Measurements from ENCODE around the gene METTL16. TPM values are rescaled to one million over a fixed set of nuclear protein-coding genes. Genes with fewer than 3 reads are reported as not detected.
A peak's percentile ranks its signal among the peaks of the same experiment; 100 is the strongest.
"Not testable (repeated sequence)": the region's sequence is repeated elsewhere in the genome, so short reads cannot be mapped to it uniquely, and the experiment has no call there.

The METTL16 gene
- total RNA-seq, 1 experiment from 2014 or later, result 21.2 TPM

DNA sequence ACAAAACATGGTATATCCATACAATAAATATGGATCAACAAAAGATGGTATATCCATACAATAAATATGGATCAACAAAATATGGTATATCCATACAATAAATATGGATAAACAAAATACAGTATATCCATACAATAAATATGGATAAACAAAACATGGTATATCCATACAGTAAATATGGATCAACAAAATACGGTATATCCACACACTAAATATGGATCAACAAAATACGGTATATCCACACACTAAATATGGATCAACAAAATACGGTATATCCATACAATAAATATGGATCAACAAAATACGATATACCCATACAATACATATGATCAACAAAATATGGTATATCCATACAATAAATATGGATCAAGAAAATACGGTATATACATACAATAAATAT, 8.1 kb downstream of the METTL16 start:
- no peak for DNase-seq (ENCODE audit: low read depth)

DNA sequence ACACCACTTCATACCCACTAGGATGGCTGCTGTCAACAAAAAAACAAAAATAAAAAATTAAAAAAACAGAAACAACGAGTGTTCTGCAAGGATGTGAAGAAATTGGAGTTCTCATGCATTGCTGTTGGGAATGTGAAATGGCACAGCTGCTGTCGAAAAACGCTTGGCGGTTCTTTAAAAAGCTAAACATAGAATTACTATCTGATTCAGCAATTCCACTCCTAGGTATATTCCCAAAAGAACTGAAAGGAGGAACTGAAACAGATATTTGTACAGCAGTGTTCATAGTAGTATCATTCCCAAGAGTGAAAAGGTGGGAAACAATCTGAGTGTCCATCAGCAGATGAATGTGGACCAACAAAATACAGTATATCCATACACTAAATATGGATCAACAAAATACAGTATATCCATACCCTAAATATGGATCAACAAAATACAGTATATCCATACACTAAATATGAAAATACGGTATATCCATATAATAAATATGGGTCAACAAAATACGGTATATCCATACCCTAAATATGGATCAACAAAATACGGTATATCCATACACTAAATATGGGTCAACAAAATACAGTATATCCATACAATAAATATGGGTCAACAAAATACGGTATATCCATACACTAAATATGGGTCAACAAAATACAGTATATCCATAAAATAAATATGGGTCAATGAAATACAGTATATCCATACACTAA, 8.7 kb downstream of the METTL16 start:
- DNase-seq (ENCODE audit: low read depth), result no peak

DNA sequence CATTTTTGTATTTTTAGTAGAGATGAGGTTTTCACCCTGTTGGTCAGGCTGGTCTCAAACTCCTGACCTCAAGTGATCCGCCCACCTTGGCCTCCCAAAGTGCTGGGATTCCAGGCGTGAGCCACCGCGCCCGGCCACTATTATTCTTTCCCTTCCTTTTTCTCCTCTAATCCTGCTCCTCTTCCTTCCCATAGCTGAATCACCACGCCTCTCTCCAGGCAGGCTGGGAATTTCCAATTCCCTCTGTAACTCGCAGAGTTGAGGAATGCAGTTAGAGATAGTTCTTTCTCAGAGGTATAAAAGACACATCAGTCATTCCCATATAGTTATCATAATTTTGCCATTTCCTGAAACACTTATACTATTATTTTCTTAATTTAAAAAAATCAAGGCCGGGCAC, 11.2 kb downstream of the METTL16 start:
- no peak for DNase-seq (ENCODE audit: low read depth)

DNA sequence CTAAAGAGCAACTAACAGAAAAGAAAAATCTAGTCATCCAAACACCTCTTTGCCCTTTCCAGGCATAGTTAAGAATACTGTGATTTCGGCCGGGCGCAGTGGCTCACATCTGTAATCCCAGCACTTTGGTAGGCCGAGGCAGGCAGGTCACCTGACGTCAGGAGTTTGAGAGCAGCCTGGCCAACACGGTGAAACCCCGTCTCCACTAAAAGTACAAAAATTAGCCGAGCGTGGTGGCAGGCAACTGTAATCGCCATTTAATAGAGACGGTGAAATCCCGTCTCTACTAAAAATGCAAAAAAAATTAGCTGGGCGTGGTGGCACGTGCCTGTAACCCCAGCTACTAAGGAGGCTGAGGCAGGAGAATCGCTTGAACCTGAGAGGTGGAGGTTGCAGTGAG, 22.4 kb downstream of the METTL16 start:
- DNase-seq (ENCODE audit: low read depth), result not testable (repeated sequence)

DNA sequence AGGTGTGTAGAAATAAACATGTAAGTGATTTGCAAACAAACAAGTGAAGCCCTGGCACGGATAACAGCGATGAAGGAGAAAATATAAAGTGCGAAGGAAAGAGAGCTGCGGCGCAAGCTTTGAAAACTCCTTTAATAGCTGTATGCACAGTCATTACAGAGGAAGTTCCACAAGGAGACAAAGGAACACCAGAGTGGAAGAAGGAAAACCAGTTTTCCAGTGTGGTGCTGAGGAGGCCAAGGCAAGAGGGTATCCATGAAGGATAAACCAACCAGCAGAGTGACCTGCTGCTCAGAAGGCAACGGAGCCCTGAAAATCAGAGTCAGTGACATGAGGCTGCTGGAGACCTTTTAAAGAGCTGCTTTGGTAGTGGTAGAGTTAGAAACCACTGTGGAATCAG, 24.4 kb downstream of the METTL16 start:
- no peak for DNase-seq (ENCODE audit: low read depth)

- DNase-seq (ENCODE audit: low read depth), result not testable (repeated sequence)
These were observed 25.0 kb downstream of the METTL16 start for GRCh38 chr17:2486709-2487108.

DNA sequence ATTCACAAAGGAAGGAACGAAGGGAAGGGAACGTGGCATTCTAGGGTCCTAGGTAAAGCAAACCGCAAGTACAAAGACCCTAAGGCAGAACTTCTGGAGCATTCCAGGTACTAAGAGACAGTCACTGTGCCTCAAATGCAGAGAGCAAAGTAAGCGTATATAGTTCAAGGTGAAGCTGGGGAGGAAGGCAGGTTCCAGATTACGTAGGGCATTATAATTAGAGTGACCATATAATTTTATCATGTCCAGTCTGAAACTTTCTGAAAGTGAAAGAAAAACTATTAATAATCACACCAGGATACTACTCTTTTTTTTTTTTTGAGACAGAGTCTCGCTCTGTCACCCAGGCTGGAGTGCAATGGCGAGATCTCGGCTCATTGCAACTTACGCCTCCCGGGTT, 25.7 kb downstream of the METTL16 start:
- no peak for DNase-seq (ENCODE audit: low read depth)

GRCh38 chr17:2485543-2485942, 26.1 kb downstream of the METTL16 start:
- no peak for DNase-seq (ENCODE audit: low read depth)

- no peak for DNase-seq (ENCODE audit: low read depth)
These were observed 26.8 kb downstream of the METTL16 start for GRCh38 chr17:2484876-2485275.

GRCh38 chr17:2483084-2483483, 28.6 kb downstream of the METTL16 start:
- DNase-seq (ENCODE audit: low read depth), result no peak

DNA sequence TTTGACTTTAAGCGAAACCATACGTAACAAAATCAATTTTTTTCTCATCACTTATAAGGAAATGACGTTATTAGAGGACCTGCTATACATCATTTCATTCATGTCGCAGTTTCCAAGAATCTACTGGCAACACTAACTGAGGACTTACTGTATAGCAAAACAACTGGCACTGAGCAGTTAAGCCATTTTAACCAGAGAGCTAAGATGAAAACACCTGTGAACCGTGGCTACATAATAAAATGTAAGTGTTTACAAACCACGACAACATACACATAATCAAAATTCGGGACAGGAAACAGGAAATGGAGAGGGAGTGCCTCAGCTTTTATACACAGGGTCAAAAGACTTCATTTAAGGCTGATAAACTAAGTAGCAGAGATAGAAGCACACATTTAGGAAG, 29.5 kb downstream of the METTL16 start:
- no peak for DNase-seq (ENCODE audit: low read depth)

- DNase-seq (ENCODE audit: low read depth), result no peak
These were observed 29.9 kb downstream of the METTL16 start for GRCh38 chr17:2481760-2482159.

DNA sequence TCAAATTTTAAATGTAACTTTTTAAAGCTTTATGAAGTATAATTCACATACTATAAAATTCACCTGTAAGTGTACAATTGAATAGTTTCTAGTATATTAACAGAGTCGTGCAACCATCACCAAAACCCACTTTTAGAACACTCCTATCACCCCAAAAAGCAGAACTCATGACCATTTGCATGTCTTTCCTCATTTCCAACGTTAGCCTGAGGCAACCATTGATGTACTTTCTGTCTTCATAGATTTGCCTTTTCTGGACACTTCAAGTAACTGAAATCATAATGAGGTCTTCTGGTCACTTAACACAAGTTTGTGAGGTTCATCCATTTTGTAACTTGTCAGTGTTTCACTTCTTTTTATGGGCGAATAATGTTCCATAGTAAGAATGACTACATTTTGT, 33.2 kb downstream of the METTL16 start:
- no peak for DNase-seq (ENCODE audit: low read depth)

DNA sequence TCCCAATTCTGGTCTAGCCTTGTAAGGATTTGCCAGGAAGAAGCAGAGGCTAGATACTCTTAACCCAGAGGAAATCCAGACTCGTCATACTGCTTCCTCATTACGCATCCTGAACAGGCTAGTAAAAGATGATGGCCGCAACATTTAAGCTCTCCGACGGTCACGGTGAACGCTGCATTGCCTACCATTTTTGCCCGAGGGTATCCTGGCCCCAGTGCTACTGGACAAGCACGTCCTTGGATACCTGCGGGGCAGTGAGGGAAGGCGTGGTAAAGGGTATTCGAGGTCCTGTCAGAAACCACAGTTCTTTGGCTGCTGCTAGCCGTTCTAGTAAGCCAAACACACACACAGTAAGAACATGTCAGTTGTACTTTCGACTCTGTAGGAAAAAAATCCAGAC, 36.6 kb downstream of the METTL16 start:
- DNase-seq (ENCODE audit: low read depth), result no peak

DNA sequence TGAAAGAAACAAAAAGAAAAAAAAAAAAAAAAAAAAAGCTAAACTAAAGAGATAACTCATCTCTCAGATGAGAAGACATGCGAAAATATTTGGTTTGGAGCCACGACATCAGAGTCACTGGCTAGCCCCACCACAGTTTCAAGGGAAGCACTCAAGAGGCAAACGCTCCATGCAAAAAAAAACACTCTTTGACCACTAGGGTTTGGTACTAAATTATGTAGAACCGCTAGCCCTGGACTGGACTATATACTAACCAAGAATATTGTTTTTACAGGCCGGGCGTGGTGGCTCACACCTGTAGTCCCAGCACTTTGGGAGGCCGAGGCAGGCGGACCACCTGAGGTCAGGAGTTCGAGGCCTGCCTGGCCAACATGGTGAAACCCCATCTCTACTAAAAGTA, 37.3 kb downstream of the METTL16 start:
- DNase-seq (ENCODE audit: low read depth), result no peak

DNA sequence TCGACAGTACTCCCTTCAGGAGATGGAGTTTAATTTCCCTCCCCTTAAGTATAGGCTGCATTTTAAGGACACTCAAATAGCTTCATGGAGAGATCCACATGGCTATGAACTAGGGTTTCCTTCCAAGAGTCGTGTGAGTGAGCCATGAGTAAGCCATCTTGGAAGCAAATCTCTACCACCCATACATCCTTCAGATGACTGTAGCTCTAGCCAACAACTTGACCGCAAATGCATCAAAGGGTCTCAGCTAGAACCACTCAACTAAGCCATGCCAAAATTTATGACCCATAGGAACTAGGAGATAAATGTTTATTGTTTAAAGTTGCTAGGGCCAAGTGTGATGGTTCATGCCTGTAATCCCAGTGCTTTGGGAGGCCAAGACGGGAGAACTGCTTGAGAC, 43.4 kb downstream of the METTL16 start:
- peak; percentile 77 for DNase-seq (ENCODE audit: low read depth)

DNA sequence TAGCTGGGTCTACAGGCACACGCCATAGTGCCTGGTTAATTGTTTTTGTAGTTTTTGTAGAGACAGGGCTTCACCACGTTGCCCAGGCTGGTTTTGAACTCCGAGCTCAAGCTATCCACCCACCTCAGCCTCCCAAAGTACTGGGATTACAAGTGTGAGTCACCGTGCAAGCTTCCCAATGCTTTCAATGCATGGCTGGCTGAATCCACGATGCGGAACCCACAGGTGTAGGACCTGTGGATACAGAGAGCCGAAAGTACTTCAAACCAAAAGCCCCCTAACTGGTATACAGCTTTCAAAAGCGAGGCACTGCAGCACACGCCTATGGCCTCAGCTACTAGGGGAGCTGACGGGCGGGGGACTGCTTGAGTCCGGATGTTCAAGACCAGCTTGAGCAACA, 44.8 kb downstream of the METTL16 start:
- DNase-seq (ENCODE audit: low read depth), result peak; percentile 13

- DNase-seq (ENCODE audit: low read depth), result no peak
These were observed 49.2 kb downstream of the METTL16 start for GRCh38 chr17:2462481-2462880.

DNA sequence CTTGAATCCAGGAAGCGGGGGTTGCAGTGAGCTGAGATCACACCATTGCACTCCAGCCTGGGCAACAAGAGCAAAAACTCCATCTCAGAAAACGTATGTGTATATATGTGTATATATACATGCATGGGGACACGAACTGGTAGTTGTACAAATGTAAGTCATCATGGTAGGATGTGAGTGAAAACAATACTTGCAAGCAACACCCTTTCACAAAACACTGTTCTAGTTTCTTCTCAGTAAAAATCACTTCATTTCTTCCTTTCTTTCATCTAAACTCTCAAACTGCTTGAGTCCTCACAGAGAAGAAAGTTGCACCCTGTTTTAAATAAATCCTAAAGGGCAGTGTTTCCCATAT, 51.8 kb downstream of the METTL16 start:
- no peak for DNase-seq (ENCODE audit: low read depth)

GRCh38 chr17:2457913-2458312, 53.8 kb downstream of the METTL16 start:
- no peak for DNase-seq (ENCODE audit: low read depth)

DNA sequence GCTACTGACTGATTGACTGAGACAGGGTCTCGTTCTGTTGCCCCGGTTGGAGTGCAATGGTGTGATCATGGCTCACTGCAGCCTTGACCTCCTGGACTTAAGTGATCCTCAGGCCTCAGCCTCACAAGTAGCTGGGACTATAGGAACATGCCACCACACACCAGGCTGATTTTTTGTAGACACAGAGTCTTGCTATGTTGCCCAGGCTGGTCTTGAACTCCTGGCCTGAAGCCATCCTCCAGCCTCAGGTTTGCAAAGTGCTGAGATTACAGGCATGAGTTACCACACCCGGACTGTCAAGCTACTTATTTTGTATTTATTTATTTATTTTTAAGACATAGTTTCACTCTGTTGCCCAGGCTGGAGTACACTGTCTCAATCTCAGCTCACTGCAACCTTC, 55.2 kb downstream of the METTL16 start:
- DNase-seq (ENCODE audit: low read depth), result no peak

GRCh38 chr17:2455956-2456355, 55.7 kb downstream of the METTL16 start:
- no peak for DNase-seq (ENCODE audit: low read depth)

DNA sequence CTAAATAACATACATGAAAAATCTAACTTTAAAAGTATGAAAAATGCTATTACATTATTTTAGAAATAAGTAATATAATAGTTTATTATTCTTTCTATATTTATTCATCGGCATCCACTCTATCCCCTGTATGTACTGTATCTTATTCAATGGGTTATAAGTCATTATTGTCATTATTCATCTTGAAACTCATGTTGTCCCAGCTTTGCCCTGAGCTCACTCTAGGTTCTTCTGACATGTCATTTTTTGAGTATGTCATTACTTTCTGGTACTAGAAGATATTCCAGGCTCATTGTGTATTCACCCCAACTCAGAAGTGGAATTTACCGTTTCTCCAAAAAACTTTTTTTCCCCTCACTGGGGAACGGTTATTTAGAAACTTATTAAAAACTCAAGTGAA, 57.8 kb downstream of the METTL16 start:
- no peak for DNase-seq (ENCODE audit: low read depth)

- no peak for DNase-seq (ENCODE audit: low read depth)
These were observed 58.4 kb downstream of the METTL16 start for GRCh38 chr17:2453325-2453724.
